ENCODE data around the gene TMC3.

The TMC3 gene

DNA sequence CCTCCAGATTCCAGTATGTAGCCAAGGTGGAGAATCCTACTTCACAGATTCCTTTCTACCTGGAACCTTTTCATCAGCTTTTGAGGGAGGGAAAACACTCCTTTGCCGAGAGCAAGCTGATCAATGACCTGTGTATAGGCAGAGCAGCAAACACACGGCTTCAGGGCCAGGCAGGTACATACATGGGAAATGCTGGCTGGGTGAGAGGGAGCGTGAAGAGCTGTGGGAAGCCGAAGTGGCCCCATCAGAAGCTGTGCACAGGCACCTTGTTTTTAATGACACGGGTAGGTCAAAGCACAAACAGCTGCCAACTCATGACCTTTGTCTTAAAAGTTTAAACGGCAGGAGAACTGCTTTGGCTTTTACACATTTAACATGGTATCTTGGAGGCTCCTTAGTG lies 75.4 kb downstream of the TMC3 start:
- DNase-seq (ENCODE audit: low read depth in 2 of 2), result no peak

DNA sequence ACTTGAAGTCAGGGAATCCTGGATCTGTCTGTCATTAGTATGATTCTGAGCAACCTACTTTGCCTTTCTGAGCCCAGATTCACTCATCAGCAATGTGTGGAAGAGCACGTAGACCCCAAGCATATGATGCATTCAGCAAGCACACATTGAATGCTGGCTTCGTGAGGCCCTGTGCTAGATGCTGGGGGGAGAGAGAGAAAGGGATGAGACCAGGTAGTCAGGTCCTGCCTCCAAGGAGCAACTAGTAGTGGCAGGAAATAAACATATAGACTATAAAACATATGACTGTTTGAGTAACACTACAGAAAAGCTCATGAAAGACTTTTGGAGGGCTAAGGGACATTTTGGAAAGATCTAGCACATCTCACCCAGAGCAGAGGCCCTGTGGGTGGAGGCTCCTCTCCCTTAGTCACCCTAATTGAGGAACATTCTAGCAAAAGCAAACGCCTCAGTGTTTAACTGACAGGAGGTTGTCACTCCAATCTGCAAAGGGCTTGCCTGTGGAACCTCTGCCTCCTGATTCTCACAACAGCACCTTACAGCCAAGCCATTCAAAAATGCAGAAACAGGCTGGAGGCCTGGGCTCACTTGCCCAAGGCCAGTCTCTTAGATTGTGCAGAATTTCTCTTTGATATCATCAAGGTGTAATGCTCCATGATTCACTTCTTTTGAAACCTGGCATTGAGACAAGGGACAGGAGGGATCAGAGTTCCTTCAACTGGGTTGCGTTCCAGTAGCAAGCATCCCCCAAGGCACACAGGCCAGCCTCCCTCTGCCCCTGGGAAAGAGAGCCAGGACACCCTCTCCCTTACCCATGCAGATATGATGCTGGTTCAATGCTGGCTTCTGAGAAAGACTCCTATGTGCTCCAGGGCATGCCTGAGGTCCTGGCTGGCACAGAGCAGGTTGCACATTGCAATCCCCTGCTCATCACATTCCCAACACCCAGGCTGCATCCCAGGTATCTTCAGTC lies 76.1 kb downstream of the TMC3 start:
- DNase-seq (ENCODE audit: low read depth in 2 of 2), result peak in 1 of 2 donors; percentile 37

DNA sequence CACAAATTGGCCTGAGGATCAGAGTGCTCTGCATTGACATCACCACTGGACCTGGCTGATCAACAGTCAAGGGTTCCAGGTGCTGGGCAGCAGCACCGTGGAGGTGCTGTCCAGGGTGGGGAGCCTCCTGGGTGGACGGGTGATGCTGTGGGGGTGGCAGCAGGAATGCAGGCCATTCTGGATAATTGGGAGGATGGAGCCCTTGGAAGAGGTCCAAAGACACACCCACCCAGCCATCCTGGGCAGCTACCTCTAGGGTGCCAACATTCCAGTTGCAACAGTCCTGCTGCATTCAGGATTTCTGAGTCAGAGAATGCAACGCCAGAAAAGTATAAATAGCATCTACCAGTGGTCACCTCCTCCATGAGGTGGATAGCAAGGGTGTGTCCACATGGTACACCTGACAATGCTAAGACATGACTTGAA lies 76.9 kb downstream of the TMC3 start:
- DNase-seq (ENCODE audit: low read depth in 2 of 2), result no peak

DNA sequence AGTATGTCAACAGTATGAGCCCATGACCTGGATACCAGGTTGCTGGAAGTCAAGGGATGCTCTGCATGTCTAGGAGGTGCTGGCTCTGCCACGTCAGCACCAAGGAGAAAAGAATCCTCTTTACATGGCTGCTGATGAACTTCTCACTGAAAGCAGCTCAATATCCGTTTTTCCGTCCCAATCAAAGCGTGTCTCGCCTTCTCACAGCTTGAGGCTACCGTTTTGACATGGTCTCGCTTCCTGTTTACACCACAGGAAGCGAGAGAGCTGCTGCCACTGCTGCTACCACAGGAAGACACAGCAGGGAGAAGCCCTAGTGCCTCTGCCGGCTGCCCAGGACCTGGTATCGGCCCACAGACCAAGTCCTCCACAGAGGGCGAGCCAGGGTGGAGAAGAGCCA lies 77.3 kb downstream of the TMC3 start:
- DNase-seq (ENCODE audit: low read depth in 2 of 2), result peak; percentile 65 to 66

DNA sequence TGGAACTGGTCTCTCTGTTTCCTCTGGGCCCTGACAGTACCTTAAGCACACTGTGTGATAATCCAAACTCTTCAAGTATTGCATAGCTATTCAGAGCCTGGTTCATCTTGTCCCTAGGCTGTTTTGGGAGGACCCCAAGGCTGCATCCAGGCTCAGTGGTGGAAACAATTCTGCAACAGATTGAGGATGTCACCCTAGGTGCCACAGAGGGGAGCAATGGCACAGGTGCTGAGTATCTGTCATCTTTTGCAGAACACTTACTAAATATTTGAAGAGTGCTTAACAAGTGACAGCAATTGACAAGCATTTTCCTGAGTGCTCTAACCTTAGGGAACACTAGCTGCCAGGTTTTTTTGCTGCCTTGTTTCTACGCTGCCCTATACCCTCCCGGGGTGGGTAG lies 77.8 kb downstream of the TMC3 start:
- DNase-seq (ENCODE audit: low read depth in 2 of 2), result no peak

- DNase-seq (ENCODE audit: low read depth in 2 of 2), result no peak
Observed at GRCh38 chr15:81295486-81296121, 78.4 kb downstream of the TMC3 start.

- no peak for DNase-seq (ENCODE audit: low read depth in 2 of 2)
Observed at GRCh38 chr15:81294516-81294880, 79.5 kb downstream of the TMC3 start.

DNA sequence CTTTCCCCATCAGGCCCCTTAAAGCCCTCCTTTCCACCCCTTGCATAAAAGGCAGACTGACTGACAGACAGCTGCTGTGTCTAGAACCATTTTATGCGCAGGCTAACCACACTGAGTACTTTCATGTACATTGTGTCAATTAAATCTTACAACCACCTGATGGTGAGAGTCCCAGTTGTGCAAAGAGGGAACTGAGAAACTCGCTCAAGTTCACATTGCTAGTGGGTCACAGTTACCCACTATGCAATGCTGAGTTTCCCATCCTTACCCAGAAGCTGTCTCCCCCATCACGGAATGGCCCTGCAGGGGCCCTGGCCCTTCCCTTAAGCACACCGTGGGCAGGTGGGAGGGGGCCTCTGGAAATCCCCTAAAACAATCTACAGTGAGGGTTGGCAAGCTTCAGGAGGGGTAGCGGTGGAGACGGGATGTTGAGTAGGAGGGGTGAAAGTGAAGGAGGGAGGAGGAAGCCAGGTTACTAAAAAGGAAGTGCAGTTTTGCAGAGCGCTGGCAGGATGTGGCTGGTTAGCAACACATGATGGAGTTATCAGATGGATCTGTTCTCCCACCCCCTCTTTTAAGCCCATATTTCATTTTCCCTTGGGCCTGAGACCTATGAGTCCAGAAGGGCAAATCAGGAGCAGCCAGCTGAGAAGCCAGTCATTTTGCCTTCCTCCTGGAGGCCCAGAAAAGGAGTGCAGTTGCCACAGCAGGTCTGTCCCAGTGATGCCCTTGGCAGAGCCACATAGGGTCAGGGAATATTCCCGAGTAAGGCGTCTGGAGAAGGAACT lies 80.1 kb downstream of the TMC3 start:
- DNase-seq (ENCODE audit: low read depth in 2 of 2), result peak; percentile 62 to 68

DNA sequence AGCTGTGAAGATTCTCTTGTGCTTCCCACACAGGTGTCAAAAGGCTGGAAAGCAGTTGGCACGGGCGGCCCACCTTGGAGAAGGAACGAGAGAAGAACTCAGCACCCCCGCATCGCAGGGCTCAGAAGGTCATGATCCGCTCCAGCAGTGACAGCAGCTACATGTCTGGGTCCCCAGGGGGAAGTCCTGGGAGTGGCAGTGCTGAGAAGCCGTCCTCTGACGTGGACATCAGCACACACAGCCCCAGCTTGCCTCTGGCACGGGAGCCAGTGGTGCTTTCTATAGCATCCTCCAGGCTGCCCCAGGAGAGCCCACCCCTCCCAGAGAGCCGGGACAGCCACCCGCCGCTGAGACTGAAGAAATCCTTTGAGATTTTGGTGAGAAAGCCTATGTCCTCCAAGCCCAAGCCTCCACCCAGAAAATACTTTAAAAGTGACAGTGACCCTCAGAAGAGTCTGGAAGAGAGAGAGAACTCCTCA lies 81.5 kb downstream of the TMC3 start:
- DNase-seq (ENCODE audit: low read depth in 2 of 2), result peak in 1 of 2 donors; percentile 22

DNA sequence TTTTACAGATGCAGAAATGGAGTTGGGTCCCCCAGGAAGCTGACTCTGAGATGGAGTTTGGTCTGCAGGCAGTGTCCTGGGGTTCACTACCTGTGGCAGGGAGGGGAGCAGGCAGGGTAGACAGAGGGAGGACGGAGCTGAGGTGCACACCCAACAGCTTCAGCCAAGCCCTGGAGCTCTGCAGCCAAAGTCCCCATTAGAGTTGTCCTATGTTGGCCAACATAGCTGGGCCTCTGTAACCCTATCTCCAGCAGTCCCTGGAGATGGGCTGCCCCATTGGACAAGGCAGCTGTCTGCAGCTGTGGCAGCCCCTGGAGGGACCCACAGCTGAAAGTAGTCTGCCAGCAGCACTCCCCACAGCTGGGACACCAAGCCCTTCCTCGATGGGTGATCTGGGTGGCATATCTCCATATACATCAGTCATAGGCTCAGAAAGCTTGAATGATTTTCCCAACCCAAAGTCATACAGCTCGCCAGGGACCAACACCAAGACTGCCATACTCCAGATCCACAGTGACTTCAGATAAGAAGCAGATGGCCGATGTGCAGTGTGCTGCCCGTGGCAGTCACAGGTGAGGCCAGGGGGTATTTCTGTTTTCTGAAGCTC lies 82.0 kb downstream of the TMC3 start:
- DNase-seq (ENCODE audit: low read depth in 2 of 2), result no peak

- DNase-seq (ENCODE audit: low read depth in 2 of 2), result no peak
Observed at GRCh38 chr15:81289910-81290309, 84.1 kb downstream of the TMC3 start.

- no peak for DNase-seq (ENCODE audit: low read depth in 2 of 2)
Observed at GRCh38 chr15:81288616-81289015, 85.4 kb downstream of the TMC3 start.

GRCh38 chr15:81288040-81288439 lies 86.0 kb downstream of the TMC3 start:
- no peak for DNase-seq (ENCODE audit: low read depth in 2 of 2)

DNA sequence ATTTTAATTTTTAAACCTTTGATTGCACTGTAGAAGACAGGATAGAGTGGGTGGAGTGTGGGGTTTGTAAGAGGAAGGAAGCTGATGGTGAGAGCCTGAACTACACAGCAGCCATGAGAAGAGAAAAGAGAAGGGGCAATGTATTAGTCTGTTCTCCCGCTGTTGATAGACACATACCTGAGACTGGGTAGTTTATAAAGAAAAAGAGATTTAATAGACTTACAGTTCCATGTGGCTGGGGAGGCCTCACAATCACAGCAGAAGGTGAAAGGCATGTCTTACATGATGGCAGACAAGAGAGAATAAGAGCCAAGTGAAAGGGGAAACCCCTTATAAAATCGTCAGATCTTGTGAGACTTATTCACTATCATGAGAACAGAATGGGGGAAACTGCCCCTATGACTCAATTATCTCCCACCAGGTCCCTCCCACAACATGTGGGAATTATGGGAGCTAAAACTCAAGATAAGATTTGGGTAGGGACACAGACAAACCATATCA lies 87.3 kb downstream of the TMC3 start:
- no peak for DNase-seq (ENCODE audit: low read depth in 2 of 2)

GRCh38 chr15:81285461-81285860 lies 88.6 kb downstream of the TMC3 start:
- DNase-seq (ENCODE audit: low read depth in 2 of 2), result no peak

DNA sequence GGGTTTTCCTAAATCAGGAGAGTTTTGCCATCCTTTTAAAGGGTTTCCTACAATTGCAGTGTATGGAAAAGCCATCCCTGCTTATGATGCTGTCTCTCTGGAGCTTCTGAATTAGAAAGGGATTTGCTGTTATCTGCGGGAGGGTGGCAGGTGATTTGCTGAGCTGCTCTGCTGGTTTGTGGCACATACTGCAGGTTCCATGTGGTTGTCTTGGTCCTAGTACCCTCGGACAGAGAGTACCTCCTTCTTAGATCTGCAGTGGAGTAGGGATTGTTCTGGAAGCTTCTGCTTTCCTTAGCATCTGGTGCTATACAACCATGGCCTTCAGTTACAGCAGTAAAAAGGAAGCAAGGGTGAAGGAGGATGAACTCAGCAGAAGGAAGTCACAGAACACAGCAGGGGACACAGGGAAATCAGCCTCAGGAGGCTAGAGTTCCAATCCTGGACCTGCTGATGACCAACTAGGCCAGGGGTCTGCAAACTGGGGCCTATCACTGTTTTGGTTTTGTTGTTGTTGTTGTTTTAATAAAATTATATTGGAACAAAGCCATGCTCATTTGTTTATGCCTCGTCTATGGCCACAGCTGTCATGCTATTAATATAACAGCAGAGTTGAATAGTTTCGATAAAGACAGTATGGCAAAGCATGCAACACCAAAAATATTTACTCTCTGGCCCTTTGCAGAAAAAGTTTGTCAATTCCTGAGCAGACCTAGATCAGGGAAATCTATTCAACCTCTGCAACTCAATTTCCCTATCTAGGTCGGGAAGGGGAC lies 89.6 kb downstream of the TMC3 start:
- DNase-seq (ENCODE audit: low read depth in 2 of 2), result no peak

- no peak for DNase-seq (ENCODE audit: low read depth in 2 of 2)
Observed at GRCh38 chr15:81282911-81283310, 91.1 kb downstream of the TMC3 start.

DNA sequence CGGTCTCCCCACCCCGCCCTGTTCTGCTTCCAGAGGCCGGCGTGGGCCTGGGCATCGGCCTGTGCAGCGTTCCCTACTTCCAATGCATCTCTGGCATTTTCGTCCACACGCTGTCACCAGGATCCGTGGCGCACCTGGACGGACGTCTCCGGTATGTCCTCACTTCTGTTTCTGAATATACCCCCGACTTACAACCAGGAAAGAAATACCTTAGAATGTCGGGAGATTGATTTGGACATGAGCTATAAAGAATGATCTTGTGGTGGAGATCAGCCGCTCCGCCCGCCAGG lies 91.5 kb downstream of the TMC3 start:
- DNase-seq (ENCODE audit: low read depth in 2 of 2), result no peak

- no peak for DNase-seq (ENCODE audit: low read depth in 2 of 2)
Observed at GRCh38 chr15:81281766-81282605, 92.0 kb downstream of the TMC3 start.

DNA sequence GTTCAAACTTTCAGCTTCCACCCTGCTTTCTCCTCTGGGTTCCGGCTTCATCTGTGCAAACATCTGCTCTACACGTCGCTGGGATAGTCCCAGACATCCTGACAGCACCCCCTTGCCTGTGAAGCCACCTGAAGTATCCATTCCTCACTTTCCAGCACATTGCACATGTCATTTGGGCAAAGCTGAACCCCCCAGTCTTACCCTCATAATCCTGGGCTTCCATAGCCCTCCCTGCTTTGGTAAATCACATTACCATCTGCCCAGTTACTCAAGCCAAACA lies 92.6 kb downstream of the TMC3 start:
- no peak for DNase-seq (ENCODE audit: low read depth in 2 of 2)

All from stimulated activated CD4-positive, alpha-beta T cell treated with anti-CD3 and anti-CD28 coated beads, Interleukin-15, amount 100 ng/mL, for 48 hours (primary cell).